Measurements from ENCODE around the gene NOPCHAP1. TPM values are rescaled to one million over a fixed set of nuclear protein-coding genes. Genes with fewer than 3 reads are reported as not detected.

Gene NOPCHAP1
- total and polyA plus RNA-seq, 10 of the 15 experiments (the other 5 are each of a cell fraction or from before 2014, with no cell fraction given), result 28.0 to 115 (median 40.9) TPM

DNA sequence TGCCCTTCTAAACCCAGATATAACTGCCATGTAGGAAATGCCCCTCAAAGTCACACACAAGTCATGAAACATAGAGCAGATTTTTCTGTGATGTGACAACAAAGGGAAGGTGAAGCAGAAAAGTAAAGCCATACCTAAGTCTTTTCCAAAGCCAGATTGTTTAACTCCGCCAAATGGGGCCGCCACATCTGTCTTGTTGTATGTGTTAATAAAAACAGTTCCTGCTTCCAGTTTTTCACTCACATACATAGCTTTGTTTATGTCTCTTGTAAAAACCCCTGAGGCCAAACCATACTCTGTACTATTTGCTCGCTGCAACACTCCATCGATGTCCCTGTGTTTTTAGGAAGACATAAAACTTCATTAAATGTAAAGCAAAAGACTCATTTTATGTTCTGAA lies 40.3 kb downstream of the NOPCHAP1 start (continued):
- TF ChIP-seq SIX5 (IDR thresholded peaks at IDR 0.05; ENCODE audit: low read depth, low read length, severe bottlenecking) (no peak), EZH2 (IDR thresholded peaks at IDR 0.05; ENCODE audit: borderline replicate concordance, control insufficient read depth, low read depth, low read length) (no peak)

GRCh38 chr12:105030820-105031807 lies 45.0 kb downstream of the NOPCHAP1 start:
- RAD21 ChIA-PET (ENCODE audit: unreplicated experiment), result interaction anchor here (0.8 to 1.5 kb wide), 5 partner anchors 72 to 649 kb away, joined by 3 to 8 read pairs (median 5); partner anchors contain the start of gene CHST11
- peak; percentile 96 for ATAC-seq
- 70% methylated on average over 9 of the region's 9 CpGs for WGBS (ENCODE audit: insufficient coverage, insufficient replicate concordance, low lambda C conversion rate, missing lambda C conversion rate)
- no peaks in the 10 kb centered on the region; a peak in 1 of 4 replicates for H3K36me3 ChIP-seq (ENCODE audit: control insufficient read depth in 2 of 2, insufficient read depth in 2 of 2, low read length in 1 of 2)
- H3K9me3 ChIP-seq (replicated peaks; ENCODE audit: control insufficient read depth, insufficient read depth, low read length), result peaks cover 4% of the 10 kb centered on the region; the same call in 2 of the 3 replicates
- peak overlapping the region; percentile 92 for H3K4me2 ChIP-seq (ENCODE audit: control insufficient read depth, insufficient read depth)
- H3K27me3 ChIP-seq (replicated peaks in 1 of 2; ENCODE audit: control insufficient read depth in 2 of 2, insufficient read depth in 2 of 2, low read length in 1 of 2), result no peaks in the 10 kb centered on the region
- H3K4me1 ChIP-seq (ENCODE audit: control insufficient read depth, insufficient read depth, low read length), result peaks cover 18% of the 10 kb centered on the region
- no peaks in the 10 kb centered on the region for H3K79me2 ChIP-seq (ENCODE audit: control insufficient read depth, insufficient read depth, low read length)
- peak overlapping the region; percentile 62 for H2AFZ ChIP-seq (ENCODE audit: control insufficient read depth, low read depth, low read length)
- in situ Hi-C loops (cut with MboI) (no loop called here), intact Hi-C loops (cut with micrococcal nuclease; ENCODE audit: unreplicated experiment) (no loop called here)
- POLR2A ChIA-PET, result interaction anchor here (0.6 to 1.2 kb wide), 4 partner anchors 12 to 110 kb away, joined by 3 to 4 read pairs (median 3); partner anchors contain the start of gene NOPCHAP1
- H3K4me3 ChIP-seq, result no peak overlapping the region
- SMC1A ChIA-PET (ENCODE audit: uncharacterized antibody, unreplicated experiment), result interaction anchor here (0.7 to 2.2 kb wide), 11 partner anchors 8 to 649 kb away, joined by 3 to 6 read pairs (median 3); partner anchors contain the start of gene SLC41A2
- CTCF ChIA-PET, result interaction anchor here (0.8 to 1.6 kb wide), 3 partner anchors 21 to 65 kb away, joined by 4 read pairs; no protein-coding TSS in a partner anchor
- no peak overlapping the region; the same call in 1 of the 2 replicates for H3K9ac ChIP-seq (ENCODE audit: control insufficient read depth, insufficient read depth, low read length)
- DNase-seq (ENCODE audit: low read depth, low spot score), result peak; percentile 56
- peak overlapping the region; percentile 82 for H3K27ac ChIP-seq (ENCODE audit: control insufficient read depth, insufficient read depth)
- BruUV-seq (replicated peaks), result no TSS peak
- peak; percentile 93 for FAIRE-seq
- H4K20me1 ChIP-seq (ENCODE audit: control insufficient read depth, insufficient read depth), result no peaks in the 10 kb centered on the region
- TF ChIP-seq CBX3 (IDR thresholded peaks at IDR 0.05; ENCODE audit: borderline replicate concordance, low read depth) (no peak), IKZF2 (IDR thresholded peaks at IDR 0.05) (peak in 1 of 2 experiments; percentile 35; a peak in 2 of 4 replicates), PAX5 (IDR thresholded peaks at IDR 0.05; ENCODE audit: borderline replicate concordance, low read depth, low read length) (no peak), RELB (IDR thresholded peaks at IDR 0.05; ENCODE audit: low read depth) (0 out of 2 replicates have a peak, but pooled peaks have one; percentile 29), JUNB (IDR thresholded peaks at IDR 0.05) (peak; percentile 36; the same call in 1 of the 2 replicates), POLR2AphosphoS5 (IDR thresholded peaks at IDR 0.05; ENCODE audit: low read length) (no peak), MEF2A (IDR thresholded peaks at IDR 0.05; ENCODE audit: insufficient read depth, low read depth, low read length) (peak; percentile 88), MLLT1 (IDR thresholded peaks at IDR 0.05) (0 out of 2 replicates have a peak, but pooled peaks have one; percentile 23), MTA2 (IDR thresholded peaks at IDR 0.05; ENCODE audit: low read depth) (0 out of 2 replicates have a peak, but pooled peaks have one; percentile 45), MTA3 (IDR thresholded peaks at IDR 0.05; ENCODE audit: borderline replicate concordance, low read length) (peak; percentile 50; the same call in 1 of the 2 replicates), ZNF217 (IDR thresholded peaks at IDR 0.05) (peak; percentile 74), TCF7 (IDR thresholded peaks at IDR 0.05; ENCODE audit: borderline replicate concordance) (no peak)
